WTC11 (cell line): Measurements from ENCODE around the gene ERC1.

ENCODE experiments used
- ATF1 ChIP-seq: sonication (generic); formaldehyde crosslinking; IDR thresholded peaks from 2 replicates; pipeline ENCODE4 v1.8.1; 2023; ENCODE audit warnings: mild to moderate bottlenecking, moderate library complexity, missing genetic modification reagents
- ATF2 ChIP-seq: sonication (generic); formaldehyde crosslinking; IDR thresholded peaks from 2 replicates; pipeline ENCODE4 v1.8.1; 2022; ENCODE audit warnings: low read depth, missing genetic modification reagents, borderline replicate concordance
- CBFB ChIP-seq: sonication (generic); formaldehyde crosslinking; IDR thresholded peaks from 2 replicates; pipeline ENCODE4 v1.8.1; 2022; ENCODE audit warnings: mild to moderate bottlenecking, low read depth, missing genetic modification reagents
- CREB1 ChIP-seq: sonication (generic); formaldehyde crosslinking; IDR thresholded peaks from 2 replicates; pipeline ENCODE4 v1.8.0; 2023; ENCODE audit warnings: mild to moderate bottlenecking, missing genetic modification reagents
- CTCF ChIP-seq: fragments of 200-600 bp; IDR thresholded peaks from 2 replicates; pipeline ENCODE4 v1.8.0; 2022; ENCODE audit warnings: antibody characterized with exemption
- E2F5 ChIP-seq: sonication (generic); formaldehyde crosslinking; IDR thresholded peaks from 2 replicates; pipeline ENCODE4 v1.8.1; 2022; ENCODE audit warnings: mild to moderate bottlenecking, moderate library complexity, missing genetic modification reagents
- HMGA2 ChIP-seq: fragments of 250-450 bp; sonication (Bioruptor Pico); IDR thresholded peaks from 2 replicates; pipeline ENCODE4 v1.4.0; 2021; ENCODE audit warnings: mild to moderate bottlenecking, moderate library complexity
- NFYB ChIP-seq: sonication (generic); formaldehyde crosslinking; conservative IDR thresholded peaks from 2 replicates; pipeline ENCODE4 v1.8.0; 2022; ENCODE audit warnings: low read depth, missing genetic modification reagents
- RORB ChIP-seq: fragments of 250-450 bp; sonication (Bioruptor Pico); IDR thresholded peaks from 2 replicates; pipeline ENCODE4 v1.9.0; 2021; ENCODE audit warnings: mild to moderate bottlenecking
- SP1 ChIP-seq: sonication (generic); formaldehyde crosslinking; conservative IDR thresholded peaks from 2 replicates; pipeline ENCODE4 v1.8.1; 2022; ENCODE audit warnings: missing genetic modification reagents
- TCF7 ChIP-seq: sonication (generic); formaldehyde crosslinking; IDR thresholded peaks from 2 replicates; pipeline ENCODE4 v1.8.0; 2022; ENCODE audit warnings: mild to moderate bottlenecking, low read depth, missing genetic modification reagents, moderate library complexity
- ZNF232 ChIP-seq: sonication (generic); formaldehyde crosslinking; IDR thresholded peaks from 2 replicates; pipeline ENCODE4 v1.8.0; 2022; ENCODE audit warnings: mild to moderate bottlenecking, missing genetic modification reagents
- TF ChIP-seq, protein P1 (sequence below): fragments of 250-450 bp; sonication (Bioruptor Pico); IDR thresholded peaks from 2 replicates; pipeline ENCODE4 v2.1.2; 2022; ENCODE audit warnings: mild to moderate bottlenecking, moderate library complexity

DNA sequence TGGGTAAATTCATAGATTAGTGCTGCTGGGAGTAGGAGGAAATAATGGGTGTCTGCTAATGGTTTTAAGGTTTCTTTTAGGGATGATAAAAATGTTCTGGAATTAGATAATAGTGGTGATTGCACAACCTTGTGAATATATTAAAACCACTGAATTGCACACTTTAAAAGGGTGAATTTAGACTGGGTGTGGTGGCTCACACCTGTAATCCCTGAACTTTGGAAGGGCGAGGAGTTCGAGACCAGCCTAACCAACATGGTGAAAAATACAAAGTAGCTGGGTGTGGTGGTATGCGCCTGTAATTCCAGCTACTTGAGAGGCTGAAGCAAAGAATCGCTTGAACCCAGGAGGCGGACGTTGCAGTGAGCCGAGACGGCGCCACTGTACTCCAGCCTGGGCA, 42.8 kb upstream of the ERC1 start:
- TF ChIP-seq CTCF, result no peak
- no peak for TF ChIP-seq TCF7 (CRISPR knock-in tag)
- TF ChIP-seq HMGA2, result no peak
- no peak for TF ChIP-seq CREB1 (CRISPR knock-in tag)
- no peak for TF ChIP-seq ZNF232 (CRISPR knock-in tag)
- TF ChIP-seq ATF2, result no peak
- TF ChIP-seq NFYB, result no peak
- TF ChIP-seq SP1 (CRISPR knock-in tag), result no peak
- TF ChIP-seq E2F5 (CRISPR knock-in tag), result no peak
- TF ChIP-seq, protein P1, sequence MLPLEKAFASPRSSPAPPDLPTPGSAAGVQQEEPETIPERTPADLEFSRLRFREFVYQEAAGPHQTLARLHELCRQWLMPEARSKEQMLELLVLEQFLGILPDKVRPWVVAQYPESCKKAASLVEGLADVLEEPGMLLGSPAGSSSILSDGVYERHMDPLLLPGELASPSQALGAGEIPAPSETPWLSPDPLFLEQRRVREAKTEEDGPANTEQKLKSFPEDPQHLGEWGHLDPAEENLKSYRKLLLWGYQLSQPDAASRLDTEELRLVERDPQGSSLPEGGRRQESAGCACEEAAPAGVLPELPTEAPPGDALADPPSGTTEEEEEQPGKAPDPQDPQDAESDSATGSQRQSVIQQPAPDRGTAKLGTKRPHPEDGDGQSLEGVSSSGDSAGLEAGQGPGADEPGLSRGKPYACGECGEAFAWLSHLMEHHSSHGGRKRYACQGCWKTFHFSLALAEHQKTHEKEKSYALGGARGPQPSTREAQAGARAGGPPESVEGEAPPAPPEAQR (CRISPR knock-in tag), result no peak
- no peak for TF ChIP-seq CBFB (CRISPR knock-in tag)
- TF ChIP-seq ATF1, result no peak
- TF ChIP-seq RORB (CRISPR knock-in tag), result no peak
